ENCODE data around the gene TRMT10B.
"Not testable (repeated sequence)": the region's sequence is repeated elsewhere in the genome, so short reads cannot be mapped to it uniquely, and the experiment has no call there.

TRMT10B gene

GRCh38 chr9:37751704-37752103 is 1.9 kb upstream of the TRMT10B start:
- not testable (repeated sequence) for DNase-seq (ENCODE audit: low read depth)

- DNase-seq (ENCODE audit: low read depth): not testable (repeated sequence)
These were observed 1.5 kb upstream of the TRMT10B start for GRCh38 chr9:37752112-37752511.

GRCh38 chr9:37752642-37753488 is 740 bp upstream of the TRMT10B start:
- DNase-seq (ENCODE audit: low read depth): no peak

- no peak for DNase-seq (ENCODE audit: low read depth)
These were observed 5.1 kb downstream of the TRMT10B start for GRCh38 chr9:37758747-37759146.

- DNase-seq (ENCODE audit: low read depth): no peak
These were observed 7.0 kb downstream of the TRMT10B start for GRCh38 chr9:37760416-37761161.

GRCh38 chr9:37761511-37761910 is 7.9 kb downstream of the TRMT10B start:
- no peak for DNase-seq (ENCODE audit: low read depth)

- DNase-seq (ENCODE audit: low read depth): not testable (repeated sequence)
These were observed 11.7 kb downstream of the TRMT10B start for GRCh38 chr9:37765263-37765662.

- no peak for DNase-seq (ENCODE audit: low read depth)
These were observed 15.7 kb downstream of the TRMT10B start for GRCh38 chr9:37769306-37769705.

GRCh38 chr9:37769995-37770394 is 16.4 kb downstream of the TRMT10B start:
- DNase-seq (ENCODE audit: low read depth): no peak

- DNase-seq (ENCODE audit: low read depth): no peak
These were observed 21.8 kb downstream of the TRMT10B start for GRCh38 chr9:37775216-37775919.

GRCh38 chr9:37776328-37776727 is 22.7 kb downstream of the TRMT10B start:
- no peak for DNase-seq (ENCODE audit: low read depth)

- DNase-seq (ENCODE audit: low read depth): no peak
These were observed 24.9 kb downstream of the TRMT10B start for GRCh38 chr9:37778534-37778933.

- DNase-seq (ENCODE audit: low read depth): no peak
These were observed 30.6 kb downstream of the TRMT10B start for GRCh38 chr9:37784291-37784615.

GRCh38 chr9:37784616-37785483 is 31.2 kb downstream of the TRMT10B start, which contains the start of gene EXOSC3:
Gene EXOSC3, minus strand, starts transcription at chr9:37785064. Its CDS starts 20 bp downstream, at chr9:37785044.
- DNase-seq (ENCODE audit: low read depth): peak; percentile 77

- DNase-seq (ENCODE audit: low read depth): no peak
These were observed 33.5 kb downstream of the TRMT10B start for GRCh38 chr9:37787059-37787458.

GRCh38 chr9:37788332-37788731 is 34.7 kb downstream of the TRMT10B start:
- DNase-seq (ENCODE audit: low read depth): no peak

GRCh38 chr9:37790096-37790495 is 36.5 kb downstream of the TRMT10B start:
- no peak for DNase-seq (ENCODE audit: low read depth)

GRCh38 chr9:37792122-37792521 is 38.5 kb downstream of the TRMT10B start:
- DNase-seq (ENCODE audit: low read depth): no peak

GRCh38 chr9:37796232-37796631 is 42.6 kb downstream of the TRMT10B start:
- no peak for DNase-seq (ENCODE audit: low read depth)

GRCh38 chr9:37798677-37799076 is 45.1 kb downstream of the TRMT10B start:
- no peak for DNase-seq (ENCODE audit: low read depth)

- peak; percentile 86 for DNase-seq (ENCODE audit: low read depth)
These were observed 47.2 kb downstream of the TRMT10B start, which contains the start of gene DCAF10 for GRCh38 chr9:37800631-37801286. Gene DCAF10, plus strand, starts transcription at chr9:37800797. Its CDS starts 70 bp downstream, at chr9:37800867.

Data from stimulated activated CD8-positive, alpha-beta memory T cell treated with anti-CD3 and anti-CD28 coated beads, Interleukin-7, amount 100 ng/mL, for 24 hours (primary cell).